SJCRH30 (cell line): ENCODE data around the gene CREB5. TPM values are rescaled to one million over a fixed set of nuclear protein-coding genes. Genes with fewer than 3 reads are reported as not detected.
A peak's percentile ranks its signal among the peaks of the same experiment; 100 is the strongest.

Experiments
- DNase-seq, 2 experiments: peaks; one replicate each; pipeline ENCODE4 v3.0.0-alpha.2; 2015 to 2020
- H3K27ac ChIP-seq: fragments of 250-450 bp; sonication (Bioruptor Pico); 2 replicates; pipeline ENCODE4 v1.5.1; 2020; ENCODE audit warnings: mild to moderate bottlenecking, moderate library complexity
- H3K27me3 ChIP-seq: fragments of 250-450 bp; sonication (Bioruptor Pico); 2 replicates; pipeline ENCODE4 v1.5.1; 2020; ENCODE audit warnings: mild to moderate bottlenecking, moderate library complexity
- H3K36me3 ChIP-seq: fragments of 250-450 bp; sonication (Bioruptor Pico); 2 replicates; pipeline ENCODE4 v1.5.1; 2020; ENCODE audit warnings: mild to moderate bottlenecking, moderate library complexity
- H3K4me1 ChIP-seq: fragments of 250-450 bp; sonication (Bioruptor Pico); 2 replicates; pipeline ENCODE4 v1.5.1; 2020; ENCODE audit warnings: mild to moderate bottlenecking, moderate library complexity
- H3K4me3 ChIP-seq: fragments of 250-450 bp; sonication (Bioruptor Pico); 2 replicates; pipeline ENCODE4 v1.5.1; 2020; ENCODE audit warnings: mild to moderate bottlenecking, moderate library complexity
- H3K9me3 ChIP-seq: fragments of 250-450 bp; sonication (Bioruptor Pico); replicated peaks from 2 replicates; pipeline ENCODE4 v1.5.1; 2020; ENCODE audit warnings: mild to moderate bottlenecking, moderate library complexity
- total RNA-seq: library from RNA; depleted of rRNA; stranded (reverse); fragments of >200 nt; shearing (Covaris generic); gene quantifications from 2 replicates; pipeline ENCODE4 v1.2.3, GENCODE V29; 2014

The CREB5 gene
- total RNA-seq, 1 experiment from 2014 or later = 20.8 TPM

GRCh38 chr7:28646376-28647075 lies 234.2 kb downstream of the CREB5 start:
- Histone ChIP-seq H3K36me3 (no peaks in the 10 kb centered on the region), H3K4me1 (no peaks in the 10 kb centered on the region), H3K4me3 (no peak overlapping the region), H3K27ac (no peak overlapping the region), H3K27me3 (no peaks in the 10 kb centered on the region), H3K9me3 (no peaks in the 10 kb centered on the region)
- DNase-seq = no peak

- H3K4me3 ChIP-seq = no peak overlapping the region
- no peaks in the 10 kb centered on the region for H3K27me3 ChIP-seq
- no peaks in the 10 kb centered on the region for H3K4me1 ChIP-seq
- no peaks in the 10 kb centered on the region for H3K36me3 ChIP-seq
- no peak overlapping the region for H3K27ac ChIP-seq
- DNase-seq = no peak
- no peaks in the 10 kb centered on the region for H3K9me3 ChIP-seq
Measured at GRCh38 chr7:28647076-28647421, 234.7 kb downstream of the CREB5 start.

- Histone ChIP-seq H3K27me3 (no peaks in the 10 kb centered on the region), H3K27ac (no peak overlapping the region), H3K9me3 (no peaks in the 10 kb centered on the region), H3K4me1 (no peaks in the 10 kb centered on the region), H3K36me3 (no peaks in the 10 kb centered on the region), H3K4me3 (no peak overlapping the region)
- DNase-seq = no peak
Measured at GRCh38 chr7:28649189-28649588, 236.9 kb downstream of the CREB5 start.

GRCh38 chr7:28649811-28650210 lies 237.5 kb downstream of the CREB5 start:
- DNase-seq = no peak
- Histone ChIP-seq H3K27ac (no peak overlapping the region), H3K9me3 (no peaks in the 10 kb centered on the region), H3K4me1 (no peaks in the 10 kb centered on the region), H3K27me3 (no peaks in the 10 kb centered on the region), H3K4me3 (no peak overlapping the region), H3K36me3 (no peaks in the 10 kb centered on the region)

GRCh38 chr7:28654110-28654509 lies 241.8 kb downstream of the CREB5 start:
- Histone ChIP-seq H3K27me3 (no peaks in the 10 kb centered on the region), H3K27ac (no peak overlapping the region), H3K9me3 (no peaks in the 10 kb centered on the region), H3K4me3 (no peak overlapping the region), H3K4me1 (no peaks in the 10 kb centered on the region), H3K36me3 (no peaks in the 10 kb centered on the region)
- peak; percentile 16 to 43 for DNase-seq

- Histone ChIP-seq H3K36me3 (no peaks in the 10 kb centered on the region), H3K4me3 (no peak overlapping the region), H3K9me3 (0 out of 2 replicates have a peak, but pooled peaks cover 4% of the 10 kb centered on the region), H3K4me1 (no peaks in the 10 kb centered on the region), H3K27me3 (no peaks in the 10 kb centered on the region), H3K27ac (no peak overlapping the region)
- no peak for DNase-seq
Measured at GRCh38 chr7:28656529-28656928, 244.2 kb downstream of the CREB5 start.

- peak in 1 of 2 experiments; percentile 28 for DNase-seq
- Histone ChIP-seq H3K4me3 (no peak overlapping the region), H3K4me1 (no peaks in the 10 kb centered on the region), H3K27ac (no peak overlapping the region), H3K36me3 (no peaks in the 10 kb centered on the region), H3K27me3 (no peaks in the 10 kb centered on the region), H3K9me3 (0 out of 2 replicates have a peak, but pooled peaks cover 4% of the 10 kb centered on the region)
Measured at GRCh38 chr7:28658381-28658780, 246.1 kb downstream of the CREB5 start.

- no peaks in the 10 kb centered on the region for H3K4me1 ChIP-seq
- no peak overlapping the region for H3K4me3 ChIP-seq
- DNase-seq = no peak
- H3K36me3 ChIP-seq = no peaks in the 10 kb centered on the region
- H3K27me3 ChIP-seq = no peaks in the 10 kb centered on the region
- 0 out of 2 replicates have a peak, but pooled peaks cover 4% of the 10 kb centered on the region for H3K9me3 ChIP-seq
- no peak overlapping the region for H3K27ac ChIP-seq
Measured at GRCh38 chr7:28660132-28660531, 247.8 kb downstream of the CREB5 start.

GRCh38 chr7:28661826-28662595 lies 249.7 kb downstream of the CREB5 start:
- no peak overlapping the region for H3K27ac ChIP-seq

GRCh38 chr7:28666154-28666553 lies 253.8 kb downstream of the CREB5 start:
- DNase-seq = no peak
- Histone ChIP-seq H3K4me1 (no peaks in the 10 kb centered on the region), H3K27me3 (no peaks in the 10 kb centered on the region), H3K9me3 (no peaks in the 10 kb centered on the region), H3K27ac (no peak overlapping the region), H3K36me3 (no peaks in the 10 kb centered on the region), H3K4me3 (no peak overlapping the region)

More at GRCh38 chr7:28661826-28662595, 249.7 kb downstream of the CREB5 start:
- Histone ChIP-seq H3K36me3 (no peaks in the 10 kb centered on the region), H3K27me3 (no peaks in the 10 kb centered on the region), H3K4me3 (no peak overlapping the region), H3K9me3 (0 out of 2 replicates have a peak, but pooled peaks cover 4% of the 10 kb centered on the region), H3K4me1 (no peaks in the 10 kb centered on the region)
- no peak for DNase-seq

GRCh38 chr7:28668085-28668484 lies 255.8 kb downstream of the CREB5 start:
- H3K36me3 ChIP-seq = no peaks in the 10 kb centered on the region
- no peaks in the 10 kb centered on the region for H3K4me1 ChIP-seq
- H3K4me3 ChIP-seq = no peak overlapping the region
- no peak overlapping the region for H3K27ac ChIP-seq
- no peaks in the 10 kb centered on the region for H3K27me3 ChIP-seq
- DNase-seq = no peak
- no peaks in the 10 kb centered on the region for H3K9me3 ChIP-seq

GRCh38 chr7:28669330-28669729 lies 257.0 kb downstream of the CREB5 start:
- Histone ChIP-seq H3K27ac (no peak overlapping the region), H3K36me3 (no peaks in the 10 kb centered on the region), H3K4me1 (no peaks in the 10 kb centered on the region), H3K9me3 (no peaks in the 10 kb centered on the region), H3K4me3 (no peak overlapping the region), H3K27me3 (no peaks in the 10 kb centered on the region)
- no peak for DNase-seq

GRCh38 chr7:28671526-28671925 lies 259.2 kb downstream of the CREB5 start:
- H3K4me1 ChIP-seq = peaks cover 9% of the 10 kb centered on the region; the same call in 1 of the 2 replicates

GRCh38 chr7:28672397-28672797 lies 260.1 kb downstream of the CREB5 start:
- no peak for DNase-seq
- Histone ChIP-seq H3K36me3 (no peaks in the 10 kb centered on the region), H3K27ac (no peak overlapping the region), H3K4me3 (no peak overlapping the region), H3K9me3 (no peaks in the 10 kb centered on the region), H3K4me1 (peaks cover 9% of the 10 kb centered on the region; the same call in 1 of the 2 replicates), H3K27me3 (no peaks in the 10 kb centered on the region)

More at GRCh38 chr7:28671526-28671925, 259.2 kb downstream of the CREB5 start:
- no peak for DNase-seq
- Histone ChIP-seq H3K36me3 (no peaks in the 10 kb centered on the region), H3K27ac (no peak overlapping the region), H3K27me3 (no peaks in the 10 kb centered on the region), H3K9me3 (no peaks in the 10 kb centered on the region), H3K4me3 (no peak overlapping the region)

- Histone ChIP-seq H3K27me3 (no peaks in the 10 kb centered on the region), H3K9me3 (no peaks in the 10 kb centered on the region), H3K4me1 (peaks cover 9% of the 10 kb centered on the region; the same call in 1 of the 2 replicates), H3K36me3 (no peaks in the 10 kb centered on the region), H3K27ac (no peak overlapping the region), H3K4me3 (no peak overlapping the region)
- no peak for DNase-seq
Measured at GRCh38 chr7:28674359-28674782, 262.1 kb downstream of the CREB5 start.
